Measurements from ENCODE around the gene INSIG1.

The INSIG1 gene

GRCh38 chr7:155266440-155266839, 31.2 kb upstream of the INSIG1 start:
- Histone ChIP-seq H3K9ac (ENCODE audit: low read length in 2 of 2) (no peak overlapping the region), H3K4me3 (ENCODE audit: low read length in 2 of 2) (no peak overlapping the region), H3K36me3 (ENCODE audit: control insufficient read depth in 2 of 2, insufficient read depth in 2 of 2, low read length in 2 of 2) (no peaks in the 10 kb centered on the region), H3K27ac (ENCODE audit: low read length) (no peak overlapping the region), H3K4me1 (ENCODE audit: control insufficient read depth, insufficient read depth, low read length) (no peaks in the 10 kb centered on the region), H3K9me3 (ENCODE audit: control insufficient read depth in 2 of 2, low read length in 2 of 2) (no peaks in the 10 kb centered on the region), H3K27me3 (ENCODE audit: control insufficient read depth in 1 of 2, insufficient read depth in 2 of 2, low read length in 2 of 2) (peaks cover 0 to 8% of the 10 kb centered on the region in 2 donors)

- no peak overlapping the region for H3K27ac ChIP-seq (ENCODE audit: low read length)
- H3K36me3 ChIP-seq (ENCODE audit: control insufficient read depth in 2 of 2, insufficient read depth in 2 of 2, low read length in 2 of 2): no peaks in the 10 kb centered on the region
- H3K4me3 ChIP-seq (ENCODE audit: low read length in 2 of 2): no peak overlapping the region
- peaks cover 0 to 8% of the 10 kb centered on the region in 2 donors for H3K27me3 ChIP-seq (ENCODE audit: control insufficient read depth in 1 of 2, insufficient read depth in 2 of 2, low read length in 2 of 2)
- no peaks in the 10 kb centered on the region for H3K4me1 ChIP-seq (ENCODE audit: control insufficient read depth, insufficient read depth, low read length)
- no peaks in the 10 kb centered on the region for H3K9me3 ChIP-seq (ENCODE audit: control insufficient read depth in 2 of 2, low read length in 2 of 2)
- H3K9ac ChIP-seq (ENCODE audit: low read length in 2 of 2): no peak overlapping the region
Observed at GRCh38 chr7:155267023-155267422, 30.7 kb upstream of the INSIG1 start.

- Histone ChIP-seq H3K4me1 (ENCODE audit: control insufficient read depth, insufficient read depth, low read length) (no peaks in the 10 kb centered on the region), H3K9ac (ENCODE audit: low read length in 2 of 2) (no peak overlapping the region), H3K36me3 (ENCODE audit: control insufficient read depth in 2 of 2, insufficient read depth in 2 of 2, low read length in 2 of 2) (no peaks in the 10 kb centered on the region), H3K4me3 (ENCODE audit: low read length in 2 of 2) (no peak overlapping the region), H3K27ac (ENCODE audit: low read length) (no peak overlapping the region), H3K27me3 (ENCODE audit: control insufficient read depth in 1 of 2, insufficient read depth in 2 of 2, low read length in 2 of 2) (peaks cover 0 to 8% of the 10 kb centered on the region in 2 donors), H3K9me3 (ENCODE audit: control insufficient read depth in 2 of 2, low read length in 2 of 2) (no peaks in the 10 kb centered on the region)
Observed at GRCh38 chr7:155267436-155267835, 30.2 kb upstream of the INSIG1 start.

DNA sequence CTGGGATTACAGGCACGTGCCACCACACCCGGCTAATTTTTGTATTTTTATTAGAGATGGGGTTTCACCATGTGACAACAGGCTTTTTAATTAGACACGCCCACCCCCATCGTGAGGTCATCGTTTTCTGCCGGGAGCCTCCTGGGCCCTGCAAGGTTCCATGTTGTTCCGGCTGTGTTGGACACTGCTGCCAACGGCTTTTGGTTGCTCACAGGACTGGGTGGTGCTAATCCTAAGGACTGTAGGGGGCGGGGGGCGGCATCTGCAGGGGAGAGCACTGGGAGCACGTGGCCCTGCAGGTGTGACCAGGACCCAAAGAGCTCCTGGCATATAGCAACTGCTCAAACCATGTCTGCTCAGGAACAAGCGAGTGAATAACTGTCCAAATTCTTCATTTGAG, 29.5 kb upstream of the INSIG1 start:
- Histone ChIP-seq H3K4me1 (ENCODE audit: control insufficient read depth, insufficient read depth, low read length) (no peaks in the 10 kb centered on the region), H3K4me3 (ENCODE audit: low read length in 2 of 2) (no peak overlapping the region), H3K27me3 (ENCODE audit: control insufficient read depth in 1 of 2, insufficient read depth in 2 of 2, low read length in 2 of 2) (peaks cover 0 to 9% of the 10 kb centered on the region in 2 donors), H3K27ac (ENCODE audit: low read length) (no peak overlapping the region), H3K36me3 (ENCODE audit: control insufficient read depth in 2 of 2, insufficient read depth in 2 of 2, low read length in 2 of 2) (no peaks in the 10 kb centered on the region), H3K9me3 (ENCODE audit: control insufficient read depth in 2 of 2, low read length in 2 of 2) (no peaks in the 10 kb centered on the region), H3K9ac (ENCODE audit: low read length in 2 of 2) (no peak overlapping the region)

GRCh38 chr7:155268921-155269650, 28.6 kb upstream of the INSIG1 start:
- Histone ChIP-seq H3K27ac (ENCODE audit: low read length) (no peak overlapping the region), H3K9me3 (ENCODE audit: control insufficient read depth in 2 of 2, low read length in 2 of 2) (no peaks in the 10 kb centered on the region), H3K9ac (ENCODE audit: low read length in 2 of 2) (no peak overlapping the region), H3K27me3 (ENCODE audit: control insufficient read depth in 1 of 2, insufficient read depth in 2 of 2, low read length in 2 of 2) (peaks cover 0 to 7% of the 10 kb centered on the region in 2 donors), H3K36me3 (ENCODE audit: control insufficient read depth in 2 of 2, insufficient read depth in 2 of 2, low read length in 2 of 2) (no peaks in the 10 kb centered on the region), H3K4me1 (ENCODE audit: control insufficient read depth, insufficient read depth, low read length) (no peaks in the 10 kb centered on the region), H3K4me3 (ENCODE audit: low read length in 2 of 2) (no peak overlapping the region)

GRCh38 chr7:155269766-155270585, 27.7 kb upstream of the INSIG1 start:
- H3K9ac ChIP-seq (ENCODE audit: low read length in 2 of 2): no peak overlapping the region
- H3K36me3 ChIP-seq (ENCODE audit: control insufficient read depth in 2 of 2, insufficient read depth in 2 of 2, low read length in 2 of 2): no peaks in the 10 kb centered on the region
- peaks cover 0 to 4% of the 10 kb centered on the region in 2 donors for H3K27me3 ChIP-seq (ENCODE audit: control insufficient read depth in 1 of 2, insufficient read depth in 2 of 2, low read length in 2 of 2)
- H3K4me1 ChIP-seq (ENCODE audit: control insufficient read depth, insufficient read depth, low read length): no peaks in the 10 kb centered on the region
- H3K9me3 ChIP-seq (ENCODE audit: control insufficient read depth in 2 of 2, low read length in 2 of 2): no peaks in the 10 kb centered on the region
- H3K4me3 ChIP-seq (ENCODE audit: low read length in 2 of 2): no peak overlapping the region
- H3K27ac ChIP-seq (ENCODE audit: low read length): no peak overlapping the region

- H3K4me1 ChIP-seq (ENCODE audit: control insufficient read depth, insufficient read depth, low read length): no peaks in the 10 kb centered on the region
- no peak overlapping the region for H3K27ac ChIP-seq (ENCODE audit: low read length)
- no peak overlapping the region for H3K4me3 ChIP-seq (ENCODE audit: low read length in 2 of 2)
- H3K36me3 ChIP-seq (ENCODE audit: control insufficient read depth in 2 of 2, insufficient read depth in 2 of 2, low read length in 2 of 2): no peaks in the 10 kb centered on the region
- no peaks in the 10 kb centered on the region for H3K9me3 ChIP-seq (ENCODE audit: control insufficient read depth in 2 of 2, low read length in 2 of 2)
- H3K9ac ChIP-seq (ENCODE audit: low read length in 2 of 2): no peak overlapping the region
- peaks cover 0 to 4% of the 10 kb centered on the region in 2 donors for H3K27me3 ChIP-seq (ENCODE audit: control insufficient read depth in 1 of 2, insufficient read depth in 2 of 2, low read length in 2 of 2)
Observed at GRCh38 chr7:155270861-155271260, 26.8 kb upstream of the INSIG1 start.

DNA sequence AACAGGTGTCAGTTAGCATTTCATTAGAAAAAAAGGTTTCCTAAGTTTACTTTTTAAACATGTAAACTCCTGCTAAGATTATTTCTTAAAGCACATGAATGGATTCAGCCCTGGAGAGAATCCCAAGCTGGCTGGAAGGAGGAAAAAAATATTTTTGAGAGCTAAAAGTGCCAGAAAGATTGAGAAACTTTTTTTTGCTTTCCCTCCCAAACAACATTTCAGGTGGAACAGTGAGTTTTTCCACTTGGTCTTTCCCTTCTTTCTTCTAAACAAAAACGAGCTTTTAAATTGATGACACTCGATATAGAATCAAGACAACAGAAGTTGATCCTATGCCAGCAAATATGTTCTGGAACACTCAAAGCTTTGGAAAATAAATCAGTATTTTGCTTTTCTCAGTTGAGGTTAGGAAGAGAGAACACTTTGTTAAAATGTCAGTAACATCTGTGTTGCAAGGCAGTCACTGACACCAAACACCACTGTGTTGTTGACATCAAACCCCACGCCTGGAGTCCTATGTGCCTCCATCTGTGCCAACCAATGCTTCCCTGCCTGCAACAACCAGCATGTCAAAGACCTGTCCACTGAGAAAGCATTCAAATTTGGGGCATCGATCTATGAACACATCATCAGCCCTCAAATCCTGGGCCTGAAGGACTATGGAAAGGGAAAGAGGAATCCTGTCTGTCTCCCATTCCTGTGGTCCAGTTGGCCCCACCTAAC, 22.9 kb upstream of the INSIG1 start:
- H3K9ac ChIP-seq (ENCODE audit: low read length in 2 of 2): no peak overlapping the region
- H3K27ac ChIP-seq (ENCODE audit: low read length): no peak overlapping the region
- no peaks in the 10 kb centered on the region for H3K4me1 ChIP-seq (ENCODE audit: control insufficient read depth, insufficient read depth, low read length)
- no peaks in the 10 kb centered on the region for H3K9me3 ChIP-seq (ENCODE audit: control insufficient read depth in 2 of 2, low read length in 2 of 2)
- H3K36me3 ChIP-seq (ENCODE audit: control insufficient read depth in 2 of 2, insufficient read depth in 2 of 2, low read length in 2 of 2): no peaks in the 10 kb centered on the region
- no peak overlapping the region for H3K4me3 ChIP-seq (ENCODE audit: low read length in 2 of 2)
- peaks cover 0 to 19% of the 10 kb centered on the region in 2 donors for H3K27me3 ChIP-seq (ENCODE audit: control insufficient read depth in 1 of 2, insufficient read depth in 2 of 2, low read length in 2 of 2)

DNA sequence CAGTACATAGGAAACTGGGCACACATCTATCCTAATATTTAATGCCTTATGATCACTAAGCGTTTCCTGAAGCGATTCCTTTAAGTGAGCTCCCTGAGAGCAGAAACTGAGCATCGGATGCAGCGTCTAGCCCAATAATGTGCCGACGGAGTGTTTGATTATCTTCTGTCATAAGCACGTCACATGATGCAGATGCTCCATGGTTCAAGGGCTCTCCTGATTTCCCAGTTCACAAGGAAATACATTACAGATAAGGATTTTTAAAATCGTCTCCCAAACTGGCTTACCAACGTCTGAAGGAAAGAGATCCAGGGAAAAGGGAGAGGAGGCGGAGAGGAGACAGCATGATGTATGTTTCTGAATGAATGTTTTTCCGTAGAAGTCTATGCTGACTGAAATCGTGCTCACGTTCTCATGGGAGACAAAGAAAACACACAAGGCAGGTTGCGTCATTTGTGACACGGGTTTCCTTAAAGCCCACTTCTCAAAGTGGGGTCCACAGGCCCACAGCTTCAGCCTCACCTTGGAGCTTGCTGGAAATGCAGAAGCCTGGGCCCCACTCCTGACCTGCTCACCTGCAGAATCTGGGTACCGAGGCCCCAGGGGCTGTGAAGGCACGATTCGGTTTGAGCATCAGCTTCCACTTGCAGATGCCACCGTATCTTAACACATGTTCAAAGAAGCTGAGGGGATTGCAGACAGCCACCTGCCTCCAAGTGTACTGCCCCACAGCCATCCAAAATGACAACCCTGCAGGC, 21.5 kb upstream of the INSIG1 start:
- H3K27ac ChIP-seq (ENCODE audit: low read length): no peak overlapping the region
- no peak overlapping the region for H3K4me3 ChIP-seq (ENCODE audit: low read length in 2 of 2)
- H3K9me3 ChIP-seq (ENCODE audit: control insufficient read depth in 2 of 2, low read length in 2 of 2): no peaks in the 10 kb centered on the region
- H3K36me3 ChIP-seq (ENCODE audit: control insufficient read depth in 2 of 2, insufficient read depth in 2 of 2, low read length in 2 of 2): no peaks in the 10 kb centered on the region
- H3K9ac ChIP-seq (ENCODE audit: low read length in 2 of 2): no peak overlapping the region
- H3K4me1 ChIP-seq (ENCODE audit: control insufficient read depth, insufficient read depth, low read length): no peaks in the 10 kb centered on the region
- H3K27me3 ChIP-seq (ENCODE audit: control insufficient read depth in 1 of 2, insufficient read depth in 2 of 2, low read length in 2 of 2): peaks cover 0 to 19% of the 10 kb centered on the region in 2 donors

DNA sequence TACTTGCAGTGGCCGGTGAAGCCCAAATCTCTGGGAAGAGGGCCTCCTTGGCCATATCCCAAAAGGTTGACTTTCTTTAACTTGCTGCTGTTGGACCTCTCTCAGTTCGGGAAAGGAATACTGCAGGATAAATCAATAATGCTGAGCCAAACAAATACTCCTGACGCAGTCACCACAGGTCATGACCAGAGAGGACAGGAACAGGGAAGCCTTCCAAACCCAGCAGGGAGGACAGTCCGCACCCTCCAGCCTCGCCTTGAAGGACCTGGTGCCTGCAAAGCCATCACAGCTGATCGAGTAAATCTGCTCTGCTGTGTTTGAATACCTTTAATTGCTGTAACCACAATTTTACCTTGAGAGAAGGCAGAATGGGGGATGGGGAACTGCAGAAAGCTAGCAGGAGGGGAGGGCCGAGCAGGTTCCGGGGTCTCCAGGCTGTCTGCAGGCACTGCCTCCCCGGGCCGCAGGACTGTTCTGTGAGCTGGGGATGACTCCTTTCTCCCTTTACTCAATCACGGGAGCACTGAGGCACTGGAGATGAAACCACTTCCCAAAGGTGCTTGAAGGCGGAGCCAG, 20.8 kb upstream of the INSIG1 start:
- Histone ChIP-seq H3K27me3 (ENCODE audit: control insufficient read depth in 1 of 2, insufficient read depth in 2 of 2, low read length in 2 of 2) (peaks cover 0 to 19% of the 10 kb centered on the region in 2 donors), H3K36me3 (ENCODE audit: control insufficient read depth in 2 of 2, insufficient read depth in 2 of 2, low read length in 2 of 2) (no peaks in the 10 kb centered on the region), H3K4me3 (ENCODE audit: low read length in 2 of 2) (no peak overlapping the region), H3K27ac (ENCODE audit: low read length) (no peak overlapping the region), H3K4me1 (ENCODE audit: control insufficient read depth, insufficient read depth, low read length) (no peaks in the 10 kb centered on the region), H3K9me3 (ENCODE audit: control insufficient read depth in 2 of 2, low read length in 2 of 2) (no peaks in the 10 kb centered on the region), H3K9ac (ENCODE audit: low read length in 2 of 2) (no peak overlapping the region)

Data from stomach smooth muscle (tissue), 2 donors.